GM12878 (cell line): ENCODE data around the gene VWA8. TPM values are rescaled to one million over a fixed set of nuclear protein-coding genes. Genes with fewer than 3 reads are reported as not detected.

Source experiments
- ATAC-seq: fragments of 200-7000 bp; cut with Tn5 transposase; 3 replicates; pipeline ENCODE4 v1.9.1; 2020; ENCODE audit warnings: mild to moderate bottlenecking, moderate library complexity
- BruUV-seq: library from RNA; stranded (reverse); fragments of 400-500 nt; replicated peaks from 2 replicates; lab custom pipeline; 2021; lab: Mats Ljungman, UMichigan
- CTCF ChIA-PET: fragments of 300-600 bp; sonication (Branson Sonifier 250); formaldehyde crosslinking; extraction: SDS; loops from one replicate; lab custom pipeline; 2021; ENCODE audit warnings: inconsistent platforms; lab: Yijun Ruan, JAX
- POLR2A ChIA-PET: fragments of 350-600 bp; formaldehyde crosslinking; extraction: SDS; loops from one replicate; lab custom pipeline; 2021; ENCODE audit warnings: inconsistent platforms; lab: Charles Lee
- RAD21 ChIA-PET: fragments of 300-600 bp; sonication (Branson Sonifier 250); formaldehyde crosslinking; loops from one replicate; lab custom pipeline; 2023; ENCODE audit warnings: antibody characterized with exemption; ENCODE audit not compliant: unreplicated experiment; lab: Charles Lee
- SMC1A ChIA-PET: fragments of 300-600 bp; sonication (Branson Sonifier 250); formaldehyde crosslinking; loops from one replicate; lab custom pipeline; 2023; ENCODE audit not compliant: unreplicated experiment, uncharacterized antibody; lab: Charles Lee
- DNase-seq: peaks from one replicate; pipeline ENCODE4 v3.0.0-alpha.2; 2011; ENCODE audit warnings: low read depth, low spot score
- FAIRE-seq: peaks from 3 replicates; lab custom pipeline; 2011; peaks lifted over from hg19 to GRCh38; lab: Jason Lieb, UNC
- H2AFZ ChIP-seq: 2 replicates; pipeline ENCODE4 v1.6.0; 2011; ENCODE audit warnings: low read depth, low read length, control low read depth; ENCODE audit not compliant: control insufficient read depth
- H3K27ac ChIP-seq: 2 replicates; pipeline ENCODE4 v1.5.1; 2011; ENCODE audit warnings: control low read depth; ENCODE audit not compliant: control insufficient read depth, insufficient read depth
- H3K27me3 ChIP-seq, 2 experiments: replicated peaks in 1 of 2; 2 replicates each; pipeline versions ENCODE4 v1.6.0 to v1.6.1; 2011; ENCODE audit warnings: low read length in 1 of 2; ENCODE audit not compliant: control insufficient read depth in 2 of 2, insufficient read depth in 2 of 2
- H3K36me3 ChIP-seq, 2 experiments: 2 replicates each; pipeline ENCODE4 v1.5.1; 2011; ENCODE audit warnings: low read length in 1 of 2; ENCODE audit not compliant: control insufficient read depth in 2 of 2, insufficient read depth in 2 of 2
- H3K4me1 ChIP-seq: 2 replicates; pipeline ENCODE4 v1.6.1; 2011; ENCODE audit warnings: mild to moderate bottlenecking, low read length, moderate library complexity, mixed read lengths; ENCODE audit not compliant: control insufficient read depth, insufficient read depth
- H3K4me2 ChIP-seq: 2 replicates; pipeline ENCODE4 v1.6.0; 2011; ENCODE audit warnings: control low read depth; ENCODE audit not compliant: control insufficient read depth, insufficient read depth
- H3K4me3 ChIP-seq: fragments of 200-600 bp; sonication (generic); 2 replicates; pipeline ENCODE4 v1.5.1; 2016
- H3K79me2 ChIP-seq: 2 replicates; pipeline ENCODE4 v1.6.0; 2011; ENCODE audit warnings: low read length; ENCODE audit not compliant: control insufficient read depth, insufficient read depth
- H3K9ac ChIP-seq: 2 replicates; pipeline ENCODE4 v1.8.0; 2011; ENCODE audit warnings: low read length, control low read depth, mixed read lengths; ENCODE audit not compliant: control insufficient read depth, insufficient read depth
- H3K9me3 ChIP-seq: replicated peaks from 3 replicates; pipeline ENCODE4 v1.5.1; 2011; ENCODE audit warnings: mild to moderate bottlenecking, low read length; ENCODE audit not compliant: control insufficient read depth, insufficient read depth
- H4K20me1 ChIP-seq: 2 replicates; pipeline ENCODE4 v1.6.0; 2011; ENCODE audit not compliant: control insufficient read depth, insufficient read depth
- CBX5 ChIP-seq: sonication (generic); IDR thresholded peaks from 2 replicates; pipeline ENCODE4 v1.6.1; 2016; ENCODE audit warnings: low read depth, moderate library complexity, mild to moderate bottlenecking, inconsistent platforms
- CUX1 ChIP-seq: IDR thresholded peaks from 2 replicates; pipeline ENCODE4 v1.6.1; 2012; ENCODE audit warnings: improper control_type of control experiment, low read depth, low read length; ENCODE audit not compliant: insufficient replicate concordance
- GABPA ChIP-seq: IDR thresholded peaks from 2 replicates; pipeline ENCODE4 v1.6.1; 2014; ENCODE audit warnings: antibody characterized with exemption, low read depth, mild to moderate bottlenecking, inconsistent platforms
- MTA2 ChIP-seq: fragments of 450-650 bp; IDR thresholded peaks from 2 replicates; pipeline ENCODE4 v1.6.1; 2016; ENCODE audit warnings: low read depth, mild to moderate bottlenecking, moderate library complexity
- NR2F1 ChIP-seq: fragments of 450-650 bp; conservative IDR thresholded peaks from 2 replicates; pipeline ENCODE4 v1.6.1; 2017; ENCODE audit warnings: mild to moderate bottlenecking
- RELB ChIP-seq: fragments of 450-650 bp; IDR thresholded peaks from 2 replicates; pipeline ENCODE4 v1.6.1; 2017; ENCODE audit warnings: low read depth, mild to moderate bottlenecking, moderate library complexity
- SMAD5 ChIP-seq: IDR thresholded peaks from 2 replicates; pipeline ENCODE4 v1.6.1; 2016; ENCODE audit warnings: antibody characterized with exemption, low read depth
- USF2 ChIP-seq: IDR thresholded peaks from 2 replicates; pipeline ENCODE4 v1.6.1; 2011; ENCODE audit warnings: low read depth, low read length, improper control_type of control experiment, borderline replicate concordance
- ZBTB11 ChIP-seq: fragments of 450-650 bp; formaldehyde crosslinking; IDR thresholded peaks from 2 replicates; pipeline ENCODE4 v1.5.0; 2022; ENCODE audit warnings: mild to moderate bottlenecking, missing genetic modification characterization
- WGBS: methylation state at CpG from one replicate; pipeline ENCODE4 v1.1.6; 2016; ENCODE audit warnings: low lambda C conversion rate; ENCODE audit not compliant: insufficient replicate concordance, insufficient coverage; ENCODE audit errors: missing lambda C conversion rate; 5-methylcytosine and 5-hydroxymethylcytosine counted together
- in situ Hi-C: fragments of 300-500 bp; cut with MboI; formaldehyde crosslinking; loops from 9 replicates; pipeline ENCODE4 v1.14.3; 2018; ENCODE audit warnings: mixed read lengths
- intact Hi-C: fragments of 100-400 bp; cut with micrococcal nuclease; formaldehyde crosslinking; loops from one replicate; pipeline ENCODE4 v1.14.2; 2022; ENCODE audit not compliant: unreplicated experiment
- polyA plus RNA-seq, 11 experiments: library from polyadenylated mRNA; depleted of rRNA in 4 of 11; unstranded in 6 of 11; stranded (reverse) in 5 of 11; fragments of >200 nt; fragmentation: Nextera tagmentation in 4 of 11; fragmentation: Illumina TruSeq in 1 of 11; extraction: Ambion mirVana in 4 of 11; extraction: Trizol in 1 of 11; gene quantifications; 1 replicate in 1 of 11; 2 replicates in 10 of 11; pipeline versions ENCODE4 v1.2.1 to v1.2.3, GENCODE V29; 2011 to 2016; ENCODE audit warnings: inconsistent platforms in 2 of 11, missing spikeins in 2 of 11, low read depth in 1 of 11
- total RNA-seq, 4 experiments: library from RNA; depleted of rRNA in 3 of 4; stranded (reverse); fragments of >200 nt in 3 of 4; fragmentation: Illumina TruSeq in 1 of 4; extraction: Trizol in 1 of 4; gene quantifications; 2 replicates each; pipeline versions ENCODE4 v1.2.1 to v1.2.3, GENCODE V29; 2013 to 2021

VWA8 gene
- total and polyA plus RNA-seq, 10 of the 15 experiments (the other 5 are each of a cell fraction or from before 2014, with no cell fraction given), result 3.0 to 21.8 (median 13.5) TPM

- no peak overlapping the region for H3K4me3 ChIP-seq
- ChIA-PET SMC1A (no interaction called here), RAD21 (no interaction called here), POLR2A (no interaction called here), CTCF (no interaction called here)
- H3K79me2 ChIP-seq, result no peaks in the 10 kb centered on the region
- H3K4me1 ChIP-seq, result no peaks in the 10 kb centered on the region
- no peak overlapping the region for H3K9ac ChIP-seq
- H3K36me3 ChIP-seq, result peaks cover 4 to 16% of the 10 kb centered on the region in 2 experiments
- no TSS peak for BruUV-seq
- 98% methylated on average over 4 of the region's 4 CpGs for WGBS
- H3K27ac ChIP-seq, result no peak overlapping the region
- no peak for FAIRE-seq
- no peaks in the 10 kb centered on the region for H4K20me1 ChIP-seq
- no peak overlapping the region for H2AFZ ChIP-seq
- H3K27me3 ChIP-seq, result no peaks in the 10 kb centered on the region
- ATAC-seq, result no peak
- DNase-seq, result no peak
- in situ Hi-C loops, result no loop called here
- no peak overlapping the region for H3K4me2 ChIP-seq
- intact Hi-C loops, result no loop called here
- H3K9me3 ChIP-seq, result no peaks in the 10 kb centered on the region
- TF ChIP-seq RELB, result no peak
- no peak for TF ChIP-seq NR2F1
- TF ChIP-seq SMAD5, result no peak
- TF ChIP-seq MTA2, result no peak
- TF ChIP-seq CBX5, result no peak
- TF ChIP-seq USF2, result no peak
- no peak for TF ChIP-seq GABPA
- no peak for TF ChIP-seq CUX1
- TF ChIP-seq ZBTB11, result no peak
Observed at GRCh38 chr13:41610404-41610803, 350.5 kb downstream of the VWA8 start.
